ENCODE results near the gene KIAA0930.

GRCh38 chr22:45207981-45208664 is 32.6 kb downstream of the KIAA0930 start:
- TF ChIP-seq CTCF (IDR thresholded peaks at IDR 0.05; ENCODE audit: insufficient read depth, low read depth, low read length) (no peak), EZH2 (IDR thresholded peaks at IDR 0.05; ENCODE audit: insufficient read depth, low read length) (no peak)

Data from astrocyte (in vitro differentiated cells and primary cell).